Trophoblast cell (in vitro differentiated cells and primary cell): ENCODE results near the gene BAZ2A.

ENCODE experiments used
- DNase-seq, 2 donors: peaks; one replicate each; pipeline ENCODE4 v3.0.0-alpha.2; 2016
- H2AFZ ChIP-seq: 2 replicates; pipeline ENCODE4 v1.6.1; 2013; ENCODE audit warnings: low read length, moderate library complexity, mild to moderate bottlenecking; ENCODE audit not compliant: insufficient read depth, poor library complexity
- H2AK5ac ChIP-seq: 2 replicates; pipeline ENCODE4 v1.6.1; 2013; ENCODE audit warnings: mild to moderate bottlenecking, low read length
- H2BK120ac ChIP-seq: 2 replicates; pipeline ENCODE4 v1.6.1; 2013; ENCODE audit warnings: low read length, mild to moderate bottlenecking, moderate library complexity; ENCODE audit not compliant: insufficient read depth, poor library complexity
- H2BK12ac ChIP-seq: 2 replicates; pipeline ENCODE4 v1.6.1; 2013; ENCODE audit warnings: mild to moderate bottlenecking, low read length, moderate library complexity
- H2BK5ac ChIP-seq: 2 replicates; pipeline ENCODE4 v1.6.1; 2013; ENCODE audit warnings: low read length, low read depth, moderate library complexity, mild to moderate bottlenecking; ENCODE audit not compliant: poor library complexity
- H3K14ac ChIP-seq: 2 replicates; pipeline ENCODE4 v1.6.1; 2013; ENCODE audit warnings: mild to moderate bottlenecking, low read length
- H3K18ac ChIP-seq: 2 replicates; pipeline ENCODE4 v1.6.1; 2013; ENCODE audit warnings: mild to moderate bottlenecking, low read length
- H3K23ac ChIP-seq: 2 replicates; pipeline ENCODE4 v1.6.1; 2013; ENCODE audit warnings: low read length
- H3K27ac ChIP-seq: 2 replicates; pipeline ENCODE4 v1.5.1; 2013; ENCODE audit warnings: low read depth, mild to moderate bottlenecking, inconsistent platforms, low read length, moderate library complexity
- H3K27me3 ChIP-seq: 2 replicates; pipeline ENCODE4 v1.6.1; 2013; ENCODE audit warnings: inconsistent platforms, mild to moderate bottlenecking, low read length, moderate library complexity; ENCODE audit not compliant: insufficient read depth
- H3K36me3 ChIP-seq, 2 experiments: 1 replicate in 1 of 2; 2 replicates in 1 of 2; pipeline ENCODE4 v1.6.1; 2013; ENCODE audit warnings: low read length in 2 of 2, mild to moderate bottlenecking in 2 of 2, moderate library complexity in 1 of 2; ENCODE audit not compliant: insufficient read depth in 2 of 2, control insufficient read depth in 1 of 2
- H3K4ac ChIP-seq: 2 replicates; pipeline ENCODE4 v1.6.1; 2013; ENCODE audit warnings: low read depth, mild to moderate bottlenecking, low read length, moderate library complexity
- H3K4me1 ChIP-seq, 2 experiments: 1 replicate in 1 of 2; 2 replicates in 1 of 2; pipeline ENCODE4 v1.6.1; 2013; ENCODE audit warnings: low read length in 2 of 2, mild to moderate bottlenecking in 2 of 2, moderate library complexity in 1 of 2; ENCODE audit not compliant: insufficient read depth in 2 of 2, control insufficient read depth in 1 of 2
- H3K4me2 ChIP-seq: 2 replicates; pipeline ENCODE4 v1.6.1; 2013; ENCODE audit warnings: inconsistent platforms, mild to moderate bottlenecking, low read length, moderate library complexity
- H3K4me3 ChIP-seq: 2 replicates; pipeline ENCODE4 v1.5.1; 2013; ENCODE audit warnings: mild to moderate bottlenecking, low read depth, low read length, inconsistent platforms
- H3K79me1 ChIP-seq: one replicate; pipeline ENCODE4 v1.6.1; 2013; ENCODE audit warnings: low read length
- H3K79me2 ChIP-seq: 2 replicates; pipeline ENCODE4 v1.6.1; 2013; ENCODE audit warnings: low read length, mild to moderate bottlenecking; ENCODE audit not compliant: control insufficient read depth, insufficient read depth, poor library complexity
- H3K9ac ChIP-seq: 2 replicates; pipeline ENCODE4 v1.6.1; 2013; ENCODE audit warnings: mild to moderate bottlenecking, low read length
- H3K9me3 ChIP-seq: 2 replicates; pipeline ENCODE4 v1.6.1; 2013; ENCODE audit warnings: low read depth, mild to moderate bottlenecking, control low read depth, inconsistent platforms, low read length; ENCODE audit not compliant: insufficient read depth
- H4K12ac ChIP-seq: 2 replicates; pipeline ENCODE4 v1.6.1; 2013; ENCODE audit warnings: low read depth, mild to moderate bottlenecking, low read length, moderate library complexity
- H4K8ac ChIP-seq: 2 replicates; pipeline ENCODE4 v1.6.1; 2013; ENCODE audit warnings: low read depth, mild to moderate bottlenecking, low read length, moderate library complexity
- H4K91ac ChIP-seq: one replicate; pipeline ENCODE4 v1.6.1; 2013; ENCODE audit warnings: low read depth, mild to moderate bottlenecking, low read length, moderate library complexity
- WGBS: extraction: QIAGEN DNeasy Blood & Tissue Kit; methylation state at CpG from one replicate; pipeline ENCODE4 v1.1.7; 2013; ENCODE audit warnings: missing lambda C conversion rate; ENCODE audit not compliant: insufficient read length, insufficient coverage; ENCODE audit errors: extremely low coverage; 5-methylcytosine and 5-hydroxymethylcytosine counted together

BAZ2A gene

DNA sequence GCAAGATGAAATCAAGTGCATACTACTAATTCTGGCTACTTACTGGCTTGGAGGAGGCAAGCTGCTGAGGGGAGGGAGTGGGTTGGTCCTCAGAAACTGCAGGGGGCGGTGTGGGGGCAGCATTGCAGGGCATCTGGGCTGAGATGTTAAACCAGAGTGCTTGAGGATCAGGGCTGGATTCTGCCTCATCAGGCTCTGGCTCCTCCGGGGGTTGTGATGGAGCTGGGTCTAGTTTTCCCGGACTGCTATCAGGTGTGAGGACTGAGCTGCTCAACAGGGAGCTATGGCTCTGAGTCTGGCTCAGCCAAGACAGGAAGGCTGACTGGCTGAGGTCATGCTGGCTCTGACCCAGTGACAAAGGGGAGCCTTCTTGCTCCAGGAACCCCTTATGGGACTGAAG, 28.6 kb downstream of the BAZ2A start:
- no peak overlapping the region for H2AK5ac ChIP-seq
- H3K14ac ChIP-seq = no peak overlapping the region
- no peak overlapping the region for H4K8ac ChIP-seq
- no peaks in the 10 kb centered on the region for H3K27me3 ChIP-seq
- no peak overlapping the region for H3K27ac ChIP-seq
- no peak overlapping the region for H2BK12ac ChIP-seq
- no peak overlapping the region for H3K23ac ChIP-seq
- H3K9ac ChIP-seq = no peak overlapping the region
- H3K4me1 ChIP-seq = no peaks in the 10 kb centered on the region
- H2AFZ ChIP-seq = no peak overlapping the region
- H3K4ac ChIP-seq = no peak overlapping the region
- H2BK120ac ChIP-seq = no peak overlapping the region
- peaks cover 1% of the 10 kb centered on the region for H3K9me3 ChIP-seq
- peaks cover 73 to 86% of the 10 kb centered on the region in 2 experiments for H3K36me3 ChIP-seq
- no peaks in the 10 kb centered on the region for H3K79me1 ChIP-seq
- H3K79me2 ChIP-seq = no peaks in the 10 kb centered on the region
- H3K18ac ChIP-seq = no peak overlapping the region
- H4K91ac ChIP-seq = no peak overlapping the region
- no CpG with 5 or more reads among the region's 3 CpGs for WGBS
- H3K4me2 ChIP-seq = no peak overlapping the region
- H3K4me3 ChIP-seq = no peak overlapping the region
- no peak overlapping the region for H2BK5ac ChIP-seq
- no peak for DNase-seq
- no peak overlapping the region for H4K12ac ChIP-seq

DNA sequence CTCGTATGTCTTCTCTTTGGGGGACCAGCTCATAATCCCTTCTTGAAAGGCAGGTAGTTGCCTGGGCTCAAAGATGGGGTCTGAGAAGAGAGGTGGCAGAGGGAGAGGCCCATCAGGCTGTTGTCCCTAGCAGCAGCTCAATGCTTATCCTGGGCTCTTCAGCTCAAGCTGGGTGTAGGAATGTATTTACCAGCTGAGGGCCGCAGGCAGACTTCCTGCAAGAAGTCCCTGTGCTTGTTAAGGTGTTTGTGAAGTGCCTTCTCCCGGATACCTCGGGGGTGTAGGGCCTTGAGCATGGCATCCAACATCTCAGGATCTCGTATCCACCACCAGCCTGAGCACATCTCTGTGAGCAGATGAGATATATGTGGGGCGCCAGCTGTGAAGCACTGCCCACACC, 29.4 kb downstream of the BAZ2A start:
- Histone ChIP-seq H3K4me3 (no peak overlapping the region), H3K14ac (no peak overlapping the region), H3K27ac (no peak overlapping the region), H3K4me2 (no peak overlapping the region), H3K4ac (no peak overlapping the region), H2BK120ac (no peak overlapping the region), H3K9me3 (peaks cover 1% of the 10 kb centered on the region), H4K91ac (no peak overlapping the region), H3K79me2 (no peaks in the 10 kb centered on the region), H2AK5ac (no peak overlapping the region), H3K4me1 (no peaks in the 10 kb centered on the region), H3K18ac (no peak overlapping the region), H3K79me1 (no peaks in the 10 kb centered on the region), H3K23ac (no peak overlapping the region), H2BK12ac (no peak overlapping the region), H2AFZ (no peak overlapping the region), H3K36me3 (peaks cover 74 to 79% of the 10 kb centered on the region in 2 experiments), H4K12ac (no peak overlapping the region), H3K27me3 (no peaks in the 10 kb centered on the region), H4K8ac (no peak overlapping the region), H3K9ac (no peak overlapping the region), H2BK5ac (no peak overlapping the region)
- WGBS = no CpG with 5 or more reads among the region's 6 CpGs
- no peak for DNase-seq

DNA sequence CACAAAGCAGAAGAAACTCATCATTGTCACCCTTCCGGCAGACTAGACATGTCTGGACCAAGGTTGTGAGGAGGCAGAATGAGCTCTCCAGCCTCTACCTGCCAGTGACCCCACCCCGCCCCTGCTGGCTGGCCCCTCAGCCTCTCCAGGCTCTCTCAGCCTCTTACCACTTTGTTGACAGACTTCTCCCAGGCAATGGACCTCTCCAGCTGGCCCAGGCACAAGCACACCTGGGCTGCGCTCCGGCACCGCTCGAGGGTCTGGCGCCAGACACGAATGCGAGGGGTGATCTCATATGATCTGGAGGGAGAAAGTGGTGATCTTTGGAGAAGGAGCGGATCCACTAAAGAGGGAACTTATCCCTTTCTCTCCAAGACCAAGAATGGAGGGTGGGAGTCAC, 30.3 kb downstream of the BAZ2A start:
- Histone ChIP-seq H3K79me2 (no peaks in the 10 kb centered on the region), H3K79me1 (no peaks in the 10 kb centered on the region), H2BK12ac (no peak overlapping the region), H3K4ac (no peak overlapping the region), H3K27ac (no peak overlapping the region), H3K9ac (no peak overlapping the region), H3K36me3 (peaks cover 68 to 77% of the 10 kb centered on the region in 2 experiments), H3K4me1 (no peaks in the 10 kb centered on the region), H2BK120ac (no peak overlapping the region), H3K4me3 (no peak overlapping the region), H2AK5ac (no peak overlapping the region), H2AFZ (no peak overlapping the region), H2BK5ac (no peak overlapping the region), H3K9me3 (peaks cover 1% of the 10 kb centered on the region), H3K27me3 (no peaks in the 10 kb centered on the region), H3K18ac (no peak overlapping the region), H3K4me2 (no peak overlapping the region), H4K8ac (no peak overlapping the region), H3K23ac (no peak overlapping the region), H4K12ac (no peak overlapping the region), H3K14ac (no peak overlapping the region), H4K91ac (no peak overlapping the region)
- DNase-seq = no peak
- no CpG with 5 or more reads among the region's 10 CpGs for WGBS

DNA sequence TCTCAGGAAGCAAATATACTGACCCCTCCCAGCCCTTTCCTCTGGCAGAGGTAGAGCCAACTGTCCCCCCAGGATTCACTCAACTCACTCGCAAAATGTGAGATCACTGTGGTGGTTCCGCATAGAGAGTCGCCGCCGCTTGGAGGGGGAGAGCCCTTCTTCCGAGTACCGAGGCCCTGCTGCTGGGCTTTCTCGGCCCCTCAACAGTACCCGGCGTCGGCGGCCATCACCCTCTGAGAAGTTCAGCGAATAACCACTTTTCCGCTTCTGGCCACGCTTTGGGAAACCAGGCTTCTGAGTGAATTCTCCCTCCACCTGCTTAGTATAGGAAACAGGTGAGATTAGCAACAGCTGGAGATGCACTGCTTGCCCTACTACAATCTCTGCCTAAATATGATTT, 31.1 kb downstream of the BAZ2A start:
- Histone ChIP-seq H2BK120ac (no peak overlapping the region), H3K9me3 (peaks cover 1% of the 10 kb centered on the region), H2BK12ac (no peak overlapping the region), H3K4ac (no peak overlapping the region), H3K18ac (no peak overlapping the region), H3K14ac (no peak overlapping the region), H3K4me1 (peaks cover 0 to 2% of the 10 kb centered on the region in 2 experiments), H2BK5ac (no peak overlapping the region), H3K23ac (no peak overlapping the region), H2AK5ac (no peak overlapping the region), H3K79me1 (no peaks in the 10 kb centered on the region), H3K9ac (no peak overlapping the region), H3K27ac (no peak overlapping the region), H4K12ac (no peak overlapping the region), H2AFZ (no peak overlapping the region), H4K8ac (no peak overlapping the region), H3K79me2 (no peaks in the 10 kb centered on the region), H3K27me3 (no peaks in the 10 kb centered on the region), H3K4me2 (no peak overlapping the region), H4K91ac (no peak overlapping the region), H3K4me3 (no peak overlapping the region), H3K36me3 (peaks cover 62 to 71% of the 10 kb centered on the region in 2 experiments)
- DNase-seq = no peak
- WGBS = no CpG with 5 or more reads among the region's 15 CpGs
